Nephron progenitor cell (in vitro differentiated cells): ENCODE data around the gene MYH14.

Experiments
- DNase-seq: peaks from one replicate; pipeline ENCODE4 v3.0.0; 2021
- H3K27ac Mint-ChIP-seq: 2 replicates; pipeline ENCODE4 v1.8.0; 2021; ENCODE audit warnings: mild to moderate bottlenecking, moderate library complexity, mixed read lengths
- H3K27me3 Mint-ChIP-seq: 2 replicates; pipeline ENCODE4 v1.8.0; 2021; ENCODE audit warnings: mild to moderate bottlenecking, low read depth, mixed read lengths; ENCODE audit not compliant: poor library complexity
- H3K36me3 Mint-ChIP-seq: 2 replicates; pipeline ENCODE4 v1.8.0; 2021; ENCODE audit warnings: low read depth, mixed read lengths
- H3K4me1 Mint-ChIP-seq: 2 replicates; pipeline ENCODE4 v1.8.0; 2021; ENCODE audit warnings: mixed read lengths
- H3K4me3 Mint-ChIP-seq: 2 replicates; pipeline ENCODE4 v1.8.0; 2021; ENCODE audit warnings: mild to moderate bottlenecking, moderate library complexity, mixed read lengths
- H3K9me3 Mint-ChIP-seq: 2 replicates; pipeline ENCODE4 v1.8.0; 2021; ENCODE audit warnings: mild to moderate bottlenecking, moderate library complexity, mixed read lengths
- TF ChIP-seq, protein P1 (sequence below): fragments of 200-600 bp; sonication (generic); IDR thresholded peaks from 2 replicates; pipeline ENCODE4 v1.5.0; 2021; ENCODE audit warnings: antibody characterized with exemption

Gene MYH14

GRCh38 chr19:50331221-50331993, 128.0 kb downstream of the MYH14 start:
- peaks cover 24% of the 10 kb centered on the region for H3K27me3 Mint-ChIP-seq
- peak; percentile 29 for DNase-seq
- peaks cover 63% of the 10 kb centered on the region for H3K4me1 Mint-ChIP-seq
- H3K36me3 Mint-ChIP-seq, result peaks cover 16% of the 10 kb centered on the region
- TF ChIP-seq, protein P1, sequence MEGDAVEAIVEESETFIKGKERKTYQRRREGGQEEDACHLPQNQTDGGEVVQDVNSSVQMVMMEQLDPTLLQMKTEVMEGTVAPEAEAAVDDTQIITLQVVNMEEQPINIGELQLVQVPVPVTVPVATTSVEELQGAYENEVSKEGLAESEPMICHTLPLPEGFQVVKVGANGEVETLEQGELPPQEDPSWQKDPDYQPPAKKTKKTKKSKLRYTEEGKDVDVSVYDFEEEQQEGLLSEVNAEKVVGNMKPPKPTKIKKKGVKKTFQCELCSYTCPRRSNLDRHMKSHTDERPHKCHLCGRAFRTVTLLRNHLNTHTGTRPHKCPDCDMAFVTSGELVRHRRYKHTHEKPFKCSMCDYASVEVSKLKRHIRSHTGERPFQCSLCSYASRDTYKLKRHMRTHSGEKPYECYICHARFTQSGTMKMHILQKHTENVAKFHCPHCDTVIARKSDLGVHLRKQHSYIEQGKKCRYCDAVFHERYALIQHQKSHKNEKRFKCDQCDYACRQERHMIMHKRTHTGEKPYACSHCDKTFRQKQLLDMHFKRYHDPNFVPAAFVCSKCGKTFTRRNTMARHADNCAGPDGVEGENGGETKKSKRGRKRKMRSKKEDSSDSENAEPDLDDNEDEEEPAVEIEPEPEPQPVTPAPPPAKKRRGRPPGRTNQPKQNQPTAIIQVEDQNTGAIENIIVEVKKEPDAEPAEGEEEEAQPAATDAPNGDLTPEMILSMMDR, result no peak
- peak overlapping the region; percentile 69 for H3K27ac Mint-ChIP-seq
- peak overlapping the region; percentile 93 for H3K4me3 Mint-ChIP-seq
- H3K9me3 Mint-ChIP-seq, result peaks cover 37% of the 10 kb centered on the region

DNA sequence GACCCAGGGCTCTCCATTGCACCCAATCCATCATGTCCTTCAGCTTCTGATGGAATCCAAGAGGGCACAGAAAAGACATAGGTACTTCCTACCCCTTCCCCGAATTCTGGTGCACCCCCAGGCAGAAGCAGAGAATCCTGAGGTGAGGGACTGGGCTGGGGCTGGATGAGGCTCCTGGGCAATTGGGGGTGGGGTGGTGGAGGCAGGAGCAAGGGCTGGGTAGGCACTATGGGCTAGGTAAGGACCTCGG, 128.5 kb downstream of the MYH14 start:
- TF ChIP-seq, protein P1, result no peak
- peak overlapping the region; percentile 93 for H3K4me3 Mint-ChIP-seq
- peaks cover 34% of the 10 kb centered on the region for H3K9me3 Mint-ChIP-seq
- H3K27ac Mint-ChIP-seq, result peak overlapping the region; percentile 97
- DNase-seq, result no peak
- peaks cover 16% of the 10 kb centered on the region for H3K36me3 Mint-ChIP-seq
- H3K27me3 Mint-ChIP-seq, result peaks cover 19% of the 10 kb centered on the region
- H3K4me1 Mint-ChIP-seq, result peaks cover 57% of the 10 kb centered on the region

- Mint-ChIP-seq H3K27ac (peak overlapping the region; percentile 97), H3K4me1 (peaks cover 52% of the 10 kb centered on the region), H3K9me3 (peaks cover 33% of the 10 kb centered on the region), H3K27me3 (peaks cover 14% of the 10 kb centered on the region), H3K36me3 (peaks cover 17% of the 10 kb centered on the region), H3K4me3 (peak overlapping the region; percentile 93)
- peak; percentile 43 for DNase-seq
- TF ChIP-seq, protein P1, result no peak
Measured at GRCh38 chr19:50332244-50333038, 129.0 kb downstream of the MYH14 start.

- TF ChIP-seq, protein P1, result no peak
- H3K36me3 Mint-ChIP-seq, result peaks cover 25% of the 10 kb centered on the region
- DNase-seq, result peak; percentile 92
- H3K27ac Mint-ChIP-seq, result peak overlapping the region; percentile 98
- H3K9me3 Mint-ChIP-seq, result peaks cover 36% of the 10 kb centered on the region
- peaks cover 48% of the 10 kb centered on the region for H3K4me1 Mint-ChIP-seq
- peaks cover 7% of the 10 kb centered on the region for H3K27me3 Mint-ChIP-seq
- peak overlapping the region; percentile 93 for H3K4me3 Mint-ChIP-seq
Measured at GRCh38 chr19:50333235-50333736, 129.9 kb downstream of the MYH14 start.

GRCh38 chr19:50333737-50334617, 130.6 kb downstream of the MYH14 start:
- peak overlapping the region; percentile 93 for H3K4me3 Mint-ChIP-seq
- peak overlapping the region; percentile 98 for H3K27ac Mint-ChIP-seq
- peaks cover 39% of the 10 kb centered on the region for H3K9me3 Mint-ChIP-seq
- H3K4me1 Mint-ChIP-seq, result peaks cover 48% of the 10 kb centered on the region
- H3K36me3 Mint-ChIP-seq, result peaks cover 29% of the 10 kb centered on the region
- peaks cover 2% of the 10 kb centered on the region for H3K27me3 Mint-ChIP-seq
- peak; percentile 90 for DNase-seq
- TF ChIP-seq, protein P1, result no peak
